Hematopoietic multipotent progenitor cell treated with erythropoietin and hydrocortisone succinate and interleukin-3 and kit ligand, for 15 days (in vitro differentiated cells): ENCODE data around the gene LIMS2.

Experiments used
- DNase-seq: peaks from one replicate; pipeline ENCODE4 v3.0.0-alpha.2; 2015; ENCODE audit warnings: low spot score

LIMS2 gene

GRCh38 chr2:127605691-127606263, 69.6 kb downstream of the LIMS2 start:
- no peak for DNase-seq

GRCh38 chr2:127604986-127605385, 70.3 kb downstream of the LIMS2 start:
- no peak for DNase-seq

GRCh38 chr2:127599211-127599610, 76.1 kb downstream of the LIMS2 start:
- no peak for DNase-seq

- no peak for DNase-seq
Measured at GRCh38 chr2:127598711-127599110, 76.6 kb downstream of the LIMS2 start.

- DNase-seq, result no peak
Measured at GRCh38 chr2:127597984-127598380, 77.3 kb downstream of the LIMS2 start.

GRCh38 chr2:127597046-127597983, 78.0 kb downstream of the LIMS2 start:
- no peak for DNase-seq

- no peak for DNase-seq
Measured at GRCh38 chr2:127596311-127597045, 78.9 kb downstream of the LIMS2 start.

- no peak for DNase-seq
Measured at GRCh38 chr2:127594116-127594591, 81.2 kb downstream of the LIMS2 start.

- DNase-seq, result no peak
Measured at GRCh38 chr2:127593228-127594115, 81.9 kb downstream of the LIMS2 start.

GRCh38 chr2:127592761-127593227, 82.5 kb downstream of the LIMS2 start:
- no peak for DNase-seq

- peak; percentile 4 for DNase-seq
Measured at GRCh38 chr2:127591221-127591923, 84.0 kb downstream of the LIMS2 start.

GRCh38 chr2:127590386-127591190, 84.7 kb downstream of the LIMS2 start:
- DNase-seq, result no peak

- DNase-seq, result no peak
Measured at GRCh38 chr2:127589841-127590240, 85.5 kb downstream of the LIMS2 start.

- no peak for DNase-seq
Measured at GRCh38 chr2:127589358-127589757, 86.0 kb downstream of the LIMS2 start.
